ENCODE data around the gene GOLGB1. TPM values are rescaled to one million over a fixed set of nuclear protein-coding genes. Genes with fewer than 3 reads are reported as not detected.

Gene GOLGB1
- total and polyA plus RNA-seq, 2 donors (not counting 1 experiment from before 2014, with no cell fraction given): 24.7 to 68.7 TPM

DNA sequence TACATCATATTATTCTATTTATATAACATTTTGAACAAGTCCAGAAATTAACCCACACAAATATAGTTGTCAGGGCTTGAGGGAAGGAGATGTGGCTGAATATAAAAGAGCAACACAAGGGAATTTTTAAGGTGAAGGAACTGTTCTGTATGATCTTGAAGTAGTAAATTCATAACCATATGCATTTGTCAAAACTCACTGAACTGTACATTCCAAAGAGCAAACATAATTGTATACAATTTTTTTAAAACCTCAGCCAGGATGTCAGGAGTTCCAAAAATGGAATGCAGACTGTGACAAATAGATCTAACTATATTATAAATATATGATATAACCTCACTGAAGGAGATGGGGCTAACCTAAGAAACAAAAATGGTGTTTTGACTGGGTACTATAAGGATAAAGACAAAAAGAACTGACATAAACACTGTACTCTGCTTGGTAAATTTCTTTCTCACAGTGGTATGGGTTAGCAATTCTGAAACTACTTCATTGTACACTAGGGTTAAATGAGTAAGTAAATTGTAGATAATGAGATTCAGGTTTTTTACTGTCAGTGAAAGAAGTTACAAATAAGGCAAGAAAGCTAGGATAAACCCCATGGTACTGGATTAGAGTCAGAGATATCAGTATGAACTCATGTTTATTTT, 14.4 kb downstream of the GOLGB1 start:
- Histone ChIP-seq H3K4me1 (ENCODE audit: control insufficient read depth, extremely low read depth, insufficient read depth, low read length) (no peaks in the 10 kb centered on the region), H3K4me3 (replicated peaks in 1 of 4; ENCODE audit: control extremely low read depth in 1 of 4, insufficient read depth in 1 of 4, low read depth in 3 of 4, low read length in 4 of 4) (no peak overlapping the region), H2AFZ (ENCODE audit: low read length) (no peak overlapping the region), H3K9ac (ENCODE audit: insufficient read depth, low read length) (no peak overlapping the region), H3K27ac (ENCODE audit: insufficient read depth, low read length) (peak overlapping the region; percentile 29), H4K20me1 (ENCODE audit: control insufficient read depth, extremely low read depth, insufficient read depth, low read length) (no peaks in the 10 kb centered on the region), H3K79me2 (ENCODE audit: control insufficient read depth, insufficient read depth, low read length) (peaks cover 47% of the 10 kb centered on the region), H3K36me3 (ENCODE audit: control insufficient read depth, insufficient read depth, low read length) (no peaks in the 10 kb centered on the region), H3K9me3 (ENCODE audit: control insufficient read depth, insufficient read depth, low read depth, low read length) (no peaks in the 10 kb centered on the region), H3K4me2 (ENCODE audit: extremely low read depth, insufficient read depth, low read length) (no peak overlapping the region), H3K27me3 (ENCODE audit: control insufficient read depth, insufficient read depth, low read length) (no peaks in the 10 kb centered on the region)
- DNase-seq (ENCODE audit: low read depth in 2 of 2): peak; percentile 23 to 47
- TF ChIP-seq EZH2 (IDR thresholded peaks at IDR 0.05; ENCODE audit: low read length, missing control alignments) (no peak), CTCF (conservative IDR thresholded peaks at IDR 0.05 in 1 of 2, IDR thresholded peaks at IDR 0.05 in 1 of 2; ENCODE audit: low read depth in 1 of 2, low read length in 2 of 2) (no peak)

GRCh38 chr3:121730940-121731687, 18.4 kb downstream of the GOLGB1 start:
- DNase-seq (ENCODE audit: low read depth in 2 of 2): peak in 1 of 2 donors; percentile 56

More at GRCh38 chr3:121730940-121731687, 18.4 kb downstream of the GOLGB1 start:
- Histone ChIP-seq H3K9me3 (ENCODE audit: control insufficient read depth, insufficient read depth, low read depth, low read length) (no peaks in the 10 kb centered on the region), H2AFZ (ENCODE audit: low read length) (no peak overlapping the region), H3K79me2 (ENCODE audit: control insufficient read depth, insufficient read depth, low read length) (peaks cover 25% of the 10 kb centered on the region), H3K4me3 (replicated peaks in 1 of 4; ENCODE audit: control extremely low read depth in 1 of 4, insufficient read depth in 1 of 4, low read depth in 3 of 4, low read length in 4 of 4) (no peak overlapping the region), H3K36me3 (ENCODE audit: control insufficient read depth, insufficient read depth, low read length) (peaks cover 6% of the 10 kb centered on the region), H3K27ac (ENCODE audit: insufficient read depth, low read length) (no peak overlapping the region), H3K27me3 (ENCODE audit: control insufficient read depth, insufficient read depth, low read length) (no peaks in the 10 kb centered on the region), H3K4me2 (ENCODE audit: extremely low read depth, insufficient read depth, low read length) (no peak overlapping the region), H3K4me1 (ENCODE audit: control insufficient read depth, extremely low read depth, insufficient read depth, low read length) (no peaks in the 10 kb centered on the region), H3K9ac (ENCODE audit: insufficient read depth, low read length) (no peak overlapping the region), H4K20me1 (ENCODE audit: control insufficient read depth, extremely low read depth, insufficient read depth, low read length) (no peaks in the 10 kb centered on the region)
- TF ChIP-seq CTCF (conservative IDR thresholded peaks at IDR 0.05 in 1 of 2, IDR thresholded peaks at IDR 0.05 in 1 of 2; ENCODE audit: low read depth in 1 of 2, low read length in 2 of 2): no peak
- TF ChIP-seq EZH2 (IDR thresholded peaks at IDR 0.05; ENCODE audit: low read length, missing control alignments): no peak
